GM15510 (cell line): ENCODE measurements around the gene HOXA13.

ENCODE experiments used
- POLR2A ChIP-seq: IDR thresholded peaks from 3 replicates; pipeline ENCODE4 v1.6.1; 2011; ENCODE audit warnings: borderline replicate concordance; ENCODE audit not compliant: insufficient read length; ENCODE audit errors: extremely low read depth

The HOXA13 gene

DNA sequence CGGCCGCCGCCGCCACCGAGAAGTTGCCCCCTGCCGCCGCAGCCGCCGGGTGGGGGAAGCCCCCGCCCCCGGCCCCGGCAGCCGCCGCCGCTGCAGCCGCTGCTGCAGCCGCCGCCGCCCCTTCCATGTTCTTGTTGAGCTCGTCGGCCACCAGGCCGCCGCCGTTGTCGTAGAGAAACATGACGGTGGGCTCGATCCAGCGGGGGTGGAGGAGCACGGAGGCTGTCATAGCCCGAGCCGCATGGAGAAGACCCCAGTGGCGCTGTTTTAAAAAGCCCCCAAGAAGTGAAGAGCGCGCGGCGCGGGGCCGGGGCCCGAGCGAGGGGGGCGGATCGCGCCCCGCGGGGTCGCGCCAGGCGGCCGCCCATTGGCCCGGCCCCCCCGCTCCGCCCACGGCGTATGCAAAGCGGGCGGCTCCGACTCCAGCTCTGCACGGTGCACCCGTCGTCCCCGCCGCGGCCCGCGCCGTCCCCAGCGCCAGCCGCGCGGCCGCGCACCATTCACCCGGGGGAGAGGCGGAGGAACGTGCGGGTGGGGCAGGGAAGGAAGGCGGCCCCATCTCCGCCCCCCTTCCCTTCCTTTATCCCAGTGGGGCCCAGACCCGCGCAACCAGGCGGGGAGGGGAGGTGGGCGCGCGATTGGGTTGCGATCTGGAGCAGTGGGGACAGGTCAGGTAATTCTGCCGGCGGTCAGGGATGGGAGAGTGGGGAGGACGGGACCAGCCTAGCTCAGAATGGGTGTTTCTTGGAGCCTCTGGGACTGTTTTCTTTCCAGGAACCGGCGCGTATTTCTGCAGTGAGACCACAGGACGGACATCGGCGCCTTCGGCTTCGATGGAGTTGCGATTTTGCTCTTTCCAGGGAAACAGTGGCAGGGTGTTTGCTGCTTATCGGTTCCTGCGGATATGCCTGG, at the start of gene HOXA13:
Gene HOXA13, minus strand, starts transcription at position 243 of the 912 bp plus-strand sequence. Its CDS starts 14 bp downstream, at position 229.
- no peak for TF ChIP-seq POLR2A

DNA sequence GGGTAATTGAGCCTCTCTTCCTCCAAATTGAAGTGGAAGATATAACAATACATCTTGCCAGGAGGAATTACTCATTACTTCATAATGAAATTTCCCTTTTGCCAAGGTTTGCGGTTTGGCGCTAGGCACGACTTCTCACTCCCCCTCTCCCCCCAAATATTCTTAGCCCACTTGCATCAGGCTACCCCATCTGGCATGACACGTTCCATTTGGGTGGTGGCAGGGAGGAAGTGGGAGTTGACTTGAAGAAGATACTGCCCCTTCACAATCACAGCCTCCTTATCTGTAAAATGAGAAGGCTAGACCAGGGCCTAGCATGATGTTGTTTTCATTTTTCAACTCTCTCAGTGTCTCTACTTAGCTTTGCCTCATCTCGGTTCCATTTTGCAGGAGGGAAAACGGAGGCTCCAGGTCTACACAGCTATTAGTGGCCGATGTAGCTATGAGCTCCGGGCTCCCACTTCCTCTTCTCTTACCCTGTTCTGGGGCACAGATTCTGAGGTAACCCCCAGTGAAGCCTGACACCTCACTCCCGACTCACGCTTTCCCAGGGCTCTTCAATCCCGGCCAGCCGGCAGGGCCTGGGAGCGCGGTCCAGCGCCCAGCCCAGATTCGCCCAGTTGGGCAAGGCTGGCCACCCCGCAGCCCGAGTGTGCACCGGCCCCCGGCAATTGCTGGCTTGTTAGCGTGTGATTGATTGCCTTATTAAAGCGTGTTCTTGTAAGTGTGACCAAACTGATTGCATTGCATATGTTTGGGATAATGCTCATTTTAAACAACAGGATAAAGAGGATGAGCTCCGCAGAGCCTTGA, 49.2 kb upstream of the HOXA13 start:
- TF ChIP-seq POLR2A: no peak

DNA sequence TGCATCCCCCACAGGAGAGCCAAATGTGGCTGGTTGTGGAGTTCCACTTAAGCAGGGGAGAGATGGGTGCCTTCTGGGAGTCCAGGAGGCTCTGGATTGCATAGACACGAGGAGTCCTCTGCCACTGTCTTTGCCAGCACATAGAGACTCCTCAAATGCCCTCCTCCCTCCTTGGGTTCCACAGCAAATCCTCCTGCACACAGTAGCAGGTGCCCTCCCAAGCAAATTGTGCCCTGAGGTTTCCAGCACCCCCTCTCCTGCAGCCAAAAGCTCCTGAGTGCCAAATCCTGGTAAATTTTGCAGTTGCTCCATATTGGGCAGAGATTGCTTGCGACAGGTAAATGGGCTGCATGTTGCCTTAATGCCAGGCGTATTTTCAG, 48.5 kb upstream of the HOXA13 start:
- no peak for TF ChIP-seq POLR2A

DNA sequence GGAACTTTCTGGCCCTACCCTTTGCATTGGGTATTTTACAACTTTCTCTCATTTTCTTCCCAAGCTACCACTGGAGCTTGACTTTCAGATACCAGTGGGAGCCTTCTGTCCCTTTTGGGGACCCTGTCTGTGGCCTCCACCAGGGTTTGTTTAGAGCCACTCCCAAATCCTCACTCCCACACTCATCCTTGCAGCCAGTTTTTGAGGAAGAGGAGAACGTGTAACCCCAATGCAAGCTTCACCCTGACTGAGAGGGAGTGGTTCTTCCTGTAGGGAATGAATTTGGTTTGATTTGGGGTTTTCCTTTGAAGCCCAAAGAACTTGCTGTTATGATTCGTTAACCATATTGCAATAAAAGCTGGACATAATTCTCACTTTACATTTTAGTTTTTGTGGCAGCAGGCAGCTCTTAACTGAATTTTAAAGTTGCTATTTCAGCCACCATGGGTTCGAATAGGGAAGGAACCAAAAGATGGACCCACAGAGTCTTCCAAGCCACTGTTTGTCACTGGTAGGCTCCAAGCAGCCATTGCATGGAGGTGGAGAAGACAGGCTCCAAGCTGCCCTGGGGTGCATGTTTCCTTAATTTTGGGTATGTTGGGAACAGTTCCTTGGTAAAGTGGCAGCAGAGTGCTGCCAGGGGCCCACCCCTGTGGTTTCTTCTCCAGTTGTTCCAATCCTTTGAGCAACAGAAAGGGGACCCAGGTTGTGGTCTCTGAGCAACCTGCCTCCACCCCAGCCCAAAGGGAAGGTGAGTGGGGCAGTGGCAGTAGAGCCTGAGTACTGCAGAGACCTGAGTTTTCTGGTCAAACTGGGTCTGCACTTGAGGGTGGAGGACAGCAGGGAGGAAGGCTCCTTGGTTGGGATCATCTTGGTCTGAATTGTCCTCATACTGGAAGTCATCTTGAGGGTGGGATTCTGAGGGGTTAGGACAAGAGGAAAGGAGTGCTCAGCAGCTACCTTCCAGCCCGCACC, 47.8 kb upstream of the HOXA13 start:
- no peak for TF ChIP-seq POLR2A

DNA sequence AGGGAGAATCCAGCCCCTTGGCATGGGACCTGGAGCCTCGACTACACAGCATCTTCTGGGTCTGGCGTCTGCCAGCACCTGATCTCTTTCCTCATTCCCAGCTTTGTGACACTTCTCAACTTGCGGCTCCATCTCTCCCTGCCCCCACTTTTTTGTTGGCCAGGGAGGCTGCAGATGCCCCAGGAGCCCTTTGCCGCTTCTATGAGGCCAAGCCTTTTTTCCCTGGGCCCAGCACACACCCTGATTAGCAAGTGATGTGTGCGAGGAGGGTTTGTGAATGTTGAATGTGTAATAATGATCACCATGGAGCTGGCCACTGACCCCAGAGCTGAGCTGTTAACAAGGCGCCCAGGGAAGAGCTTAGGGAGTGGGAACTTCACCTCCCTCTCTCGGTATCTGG, 47.1 kb upstream of the HOXA13 start:
- no peak for TF ChIP-seq POLR2A

DNA sequence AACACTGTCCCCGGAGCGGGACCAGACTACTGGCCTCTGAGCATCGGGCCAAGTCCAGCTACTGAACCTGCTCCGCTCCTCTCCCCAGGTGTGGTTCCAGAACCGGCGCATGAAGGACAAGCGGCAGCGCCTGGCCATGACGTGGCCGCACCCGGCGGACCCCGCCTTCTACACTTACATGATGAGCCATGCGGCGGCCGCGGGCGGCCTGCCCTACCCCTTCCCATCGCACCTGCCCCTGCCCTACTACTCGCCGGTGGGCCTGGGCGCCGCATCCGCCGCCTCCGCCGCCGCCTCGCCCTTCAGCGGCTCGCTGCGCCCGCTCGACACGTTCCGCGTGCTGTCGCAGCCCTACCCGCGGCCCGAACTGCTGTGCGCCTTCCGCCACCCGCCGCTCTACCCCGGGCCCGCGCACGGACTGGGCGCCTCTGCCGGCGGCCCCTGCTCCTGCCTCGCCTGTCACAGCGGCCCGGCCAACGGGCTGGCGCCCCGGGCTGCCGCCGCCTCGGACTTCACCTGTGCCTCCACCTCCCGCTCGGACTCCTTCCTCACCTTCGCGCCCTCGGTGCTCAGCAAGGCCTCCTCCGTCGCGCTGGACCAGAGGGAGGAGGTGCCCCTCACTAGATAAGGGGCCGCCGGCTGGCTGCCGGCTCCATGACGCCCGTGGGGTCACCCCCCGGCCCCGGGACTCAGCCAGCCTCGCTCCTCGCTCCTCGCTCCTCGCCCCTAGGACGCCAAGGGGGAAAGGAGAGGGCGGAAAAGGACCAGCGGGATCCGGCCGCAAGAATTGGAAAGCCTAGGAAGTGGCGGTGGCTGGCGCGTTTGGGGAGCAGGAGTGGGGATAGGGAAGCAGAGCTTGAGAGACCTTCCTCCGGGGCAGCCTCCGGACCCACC, 46.2 kb upstream of the HOXA13 start:
- no peak for TF ChIP-seq POLR2A

DNA sequence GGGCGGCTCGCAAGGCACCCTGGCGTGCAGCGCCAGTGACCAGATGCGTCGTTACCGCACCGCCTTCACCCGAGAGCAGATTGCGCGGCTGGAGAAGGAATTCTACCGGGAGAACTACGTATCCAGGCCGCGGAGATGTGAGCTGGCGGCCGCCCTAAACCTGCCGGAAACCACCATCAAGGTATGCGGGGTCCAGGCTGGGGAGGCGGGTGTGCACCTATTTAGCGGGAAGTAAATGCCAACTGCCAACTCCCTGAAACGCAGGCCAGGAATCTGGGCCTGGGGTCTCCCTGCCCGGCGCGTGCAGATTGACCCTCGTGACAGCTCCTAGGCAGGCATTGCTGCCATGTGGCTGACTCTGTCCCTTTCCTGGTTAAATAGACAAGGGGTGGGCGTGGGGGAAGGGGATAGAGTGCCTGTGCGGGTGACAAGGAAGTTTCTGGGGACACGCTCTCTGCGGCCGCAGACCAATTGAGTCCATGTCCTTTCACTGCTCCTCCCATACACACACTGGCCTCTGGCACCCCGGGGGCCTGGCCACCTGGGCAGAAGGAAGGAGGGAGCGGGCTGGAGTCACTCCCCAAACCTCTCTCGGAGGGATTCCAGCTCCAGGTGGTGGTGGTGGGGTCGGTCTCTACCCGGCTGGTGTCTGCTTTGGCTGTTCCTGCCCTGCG, 45.4 kb upstream of the HOXA13 start:
- no peak for TF ChIP-seq POLR2A

DNA sequence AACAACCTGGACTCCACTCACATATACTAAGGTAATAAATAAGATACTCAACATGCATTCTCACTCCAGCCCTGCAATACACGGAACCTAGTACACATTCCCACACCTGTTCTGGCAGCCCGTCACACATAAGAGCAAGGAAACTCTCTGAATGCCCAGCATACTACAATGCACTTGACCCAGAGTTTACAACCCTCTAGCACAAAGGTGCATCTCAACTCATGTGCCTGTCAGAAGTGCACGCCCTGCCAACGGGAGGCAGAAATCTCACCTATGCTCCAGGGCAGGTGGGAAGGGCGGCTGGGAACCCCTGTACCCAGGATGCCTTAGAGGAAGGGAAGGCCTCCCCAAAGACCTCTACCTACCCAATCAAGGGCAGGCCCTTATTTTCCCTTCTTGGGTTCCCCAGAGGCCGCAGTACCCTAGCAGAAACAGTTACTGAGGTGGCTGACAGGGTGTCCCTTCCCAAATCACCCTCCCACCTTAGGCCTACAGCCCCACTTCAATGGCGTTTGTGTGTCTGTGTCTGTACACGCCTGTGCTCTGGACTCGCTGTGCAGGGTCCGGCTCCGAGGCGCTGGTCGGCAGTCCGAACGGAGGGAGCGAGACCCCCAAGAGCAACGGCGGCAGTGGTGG, 44.7 kb upstream of the HOXA13 start:
- TF ChIP-seq POLR2A: no peak

DNA sequence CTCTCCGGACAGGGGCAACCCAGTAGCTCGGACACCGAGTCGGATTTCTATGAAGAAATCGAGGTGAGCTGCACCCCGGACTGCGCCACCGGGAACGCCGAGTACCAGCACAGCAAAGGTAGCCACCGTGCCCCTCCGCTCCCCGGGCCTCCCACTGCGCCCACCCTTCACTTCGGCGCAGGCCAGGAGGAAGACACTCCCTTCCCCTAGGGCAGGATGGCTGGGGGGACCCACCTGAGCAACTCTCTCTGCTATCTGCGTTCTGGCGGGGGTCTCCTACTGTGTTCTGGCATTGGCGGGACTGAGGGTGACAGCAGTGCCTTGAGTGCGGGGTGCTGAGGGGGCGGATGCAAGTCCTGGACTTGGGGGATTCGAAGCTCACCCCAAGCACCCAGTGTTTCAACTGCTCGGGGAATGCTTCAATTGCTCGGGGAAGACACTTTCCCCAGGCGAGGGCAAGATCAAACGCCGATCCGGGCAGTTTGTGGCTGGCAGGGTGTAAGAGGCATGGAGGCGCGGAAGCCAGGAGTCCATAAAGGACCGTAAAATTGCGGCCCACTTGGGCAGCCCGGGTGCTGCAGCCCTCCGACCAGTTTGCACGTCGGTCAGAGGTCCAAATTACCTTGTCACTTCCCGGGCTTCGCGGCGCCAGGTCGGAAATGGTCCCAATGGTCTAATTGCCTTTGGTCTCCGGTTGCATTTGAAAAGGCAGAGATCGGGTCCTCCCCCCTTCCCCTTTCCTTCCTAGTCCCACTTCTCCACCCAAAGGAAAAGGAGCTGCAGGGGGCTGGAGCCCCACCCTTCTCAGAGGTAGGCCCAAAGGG, 43.7 kb upstream of the HOXA13 start:
- no peak for TF ChIP-seq POLR2A

DNA sequence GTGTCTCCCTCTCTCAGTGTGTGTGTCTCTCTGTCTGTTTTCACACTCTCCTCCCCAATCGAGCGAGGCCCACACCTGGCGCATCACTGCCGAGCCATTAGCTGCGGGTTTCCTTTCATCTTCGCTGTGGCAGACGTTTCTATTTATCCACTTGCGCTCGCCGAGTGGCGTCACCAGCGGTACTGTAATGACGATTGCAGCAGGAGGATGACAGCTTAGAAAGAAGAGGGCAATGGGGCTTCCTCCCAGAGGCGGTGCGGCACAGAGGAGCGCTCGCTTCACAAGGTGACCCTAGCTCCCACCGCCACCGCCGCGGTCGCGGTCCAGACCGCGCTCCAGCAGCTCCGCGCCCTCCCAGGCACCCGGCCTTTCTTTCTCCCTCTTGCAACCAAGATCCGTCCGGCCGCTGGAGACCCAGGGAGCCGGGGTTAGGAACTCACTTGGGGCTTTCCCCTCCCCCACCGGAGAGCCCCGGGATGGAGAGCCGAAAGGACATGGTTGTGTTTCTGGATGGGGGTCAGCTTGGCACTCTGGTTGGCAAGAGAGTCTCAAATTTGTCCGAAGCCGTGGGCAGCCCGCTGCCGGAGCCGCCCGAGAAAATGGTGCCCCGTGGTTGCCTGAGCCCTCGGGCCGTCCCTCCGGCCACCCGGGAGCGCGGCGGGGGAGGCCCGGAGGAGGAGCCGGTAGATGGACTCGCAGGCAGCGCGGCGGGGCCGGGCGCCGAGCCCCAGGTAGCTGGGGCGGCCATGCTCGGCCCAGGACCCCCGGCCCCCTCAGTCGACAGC, 42.9 kb upstream of the HOXA13 start, which contains the start of gene EVX1:
Gene EVX1, plus strand, starts transcription at position 248 of the 785 bp plus-strand sequence. Its CDS starts 229 bp downstream, at position 477.
- TF ChIP-seq POLR2A: no peak

DNA sequence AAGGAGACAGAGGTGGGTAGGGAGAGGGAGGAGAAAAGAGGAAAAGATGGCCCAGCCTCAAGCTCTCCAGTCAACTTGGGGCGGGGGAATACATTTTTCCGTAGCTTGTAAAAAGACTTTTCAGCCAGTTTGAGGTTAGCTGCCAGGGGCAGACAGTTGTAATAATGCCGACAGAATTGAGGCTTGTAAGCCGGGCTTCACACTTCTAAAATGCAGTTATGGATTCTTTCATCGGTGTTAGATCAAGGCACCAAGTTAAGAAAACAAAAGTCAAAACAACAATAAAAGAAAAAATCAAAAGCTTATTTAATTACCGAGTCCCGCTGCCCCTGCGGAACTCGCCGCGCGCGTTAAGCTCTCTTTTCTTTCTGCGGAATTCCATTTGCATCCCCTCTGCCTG, 42.3 kb upstream of the HOXA13 start:
- TF ChIP-seq POLR2A: no peak
